GM12875 (cell line): ENCODE measurements around the gene TTC29.

Experiments
- H3K4me3 ChIP-seq: one replicate; pipeline ENCODE4 v1.5.1; 2011; ENCODE audit warnings: low read depth, low read length, control low read depth
- TF ChIP-seq, protein P1 (sequence below): IDR thresholded peaks from 2 replicates; pipeline ENCODE4 v1.5.1; 2011; ENCODE audit warnings: low read depth, mild to moderate bottlenecking, control low read depth, inconsistent platforms, low read length, moderate library complexity, borderline replicate concordance; ENCODE audit not compliant: insufficient read depth

The TTC29 gene

DNA sequence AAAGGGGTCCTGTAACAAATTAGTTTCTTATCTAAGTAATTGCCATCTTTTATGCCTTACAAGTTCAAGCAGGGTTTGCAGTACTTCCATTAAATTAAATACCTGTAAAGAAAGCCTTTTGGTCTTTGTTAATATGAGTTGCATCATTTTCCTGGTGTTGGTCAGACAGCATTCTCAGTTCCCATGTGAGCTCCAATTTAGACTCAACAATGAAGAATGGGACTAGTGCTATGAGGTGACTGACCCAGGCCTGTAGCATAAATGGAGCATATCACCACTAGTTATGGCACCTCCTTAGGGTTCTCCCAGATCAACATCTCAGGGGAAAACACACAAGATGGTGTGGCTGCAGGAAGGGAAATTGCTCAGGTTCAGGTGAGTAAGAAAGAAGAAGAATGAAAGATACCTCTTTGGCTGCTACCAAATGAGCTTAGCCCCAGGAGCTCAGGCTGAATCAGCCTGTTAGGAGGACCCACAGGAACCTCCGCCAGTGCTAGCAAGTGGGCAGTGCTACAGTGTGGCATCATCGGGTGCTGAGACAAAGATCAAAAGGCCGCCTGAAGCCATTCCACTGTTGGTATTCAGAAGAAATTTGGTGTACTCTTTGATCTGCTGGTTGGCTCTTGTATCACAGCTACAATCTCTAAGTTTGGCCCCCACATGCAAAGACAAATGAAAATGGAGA, 1.8 kb downstream of the TTC29 start:
- TF ChIP-seq, protein P1, sequence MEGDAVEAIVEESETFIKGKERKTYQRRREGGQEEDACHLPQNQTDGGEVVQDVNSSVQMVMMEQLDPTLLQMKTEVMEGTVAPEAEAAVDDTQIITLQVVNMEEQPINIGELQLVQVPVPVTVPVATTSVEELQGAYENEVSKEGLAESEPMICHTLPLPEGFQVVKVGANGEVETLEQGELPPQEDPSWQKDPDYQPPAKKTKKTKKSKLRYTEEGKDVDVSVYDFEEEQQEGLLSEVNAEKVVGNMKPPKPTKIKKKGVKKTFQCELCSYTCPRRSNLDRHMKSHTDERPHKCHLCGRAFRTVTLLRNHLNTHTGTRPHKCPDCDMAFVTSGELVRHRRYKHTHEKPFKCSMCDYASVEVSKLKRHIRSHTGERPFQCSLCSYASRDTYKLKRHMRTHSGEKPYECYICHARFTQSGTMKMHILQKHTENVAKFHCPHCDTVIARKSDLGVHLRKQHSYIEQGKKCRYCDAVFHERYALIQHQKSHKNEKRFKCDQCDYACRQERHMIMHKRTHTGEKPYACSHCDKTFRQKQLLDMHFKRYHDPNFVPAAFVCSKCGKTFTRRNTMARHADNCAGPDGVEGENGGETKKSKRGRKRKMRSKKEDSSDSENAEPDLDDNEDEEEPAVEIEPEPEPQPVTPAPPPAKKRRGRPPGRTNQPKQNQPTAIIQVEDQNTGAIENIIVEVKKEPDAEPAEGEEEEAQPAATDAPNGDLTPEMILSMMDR: no peak
- H3K4me3 ChIP-seq: no peak overlapping the region

DNA sequence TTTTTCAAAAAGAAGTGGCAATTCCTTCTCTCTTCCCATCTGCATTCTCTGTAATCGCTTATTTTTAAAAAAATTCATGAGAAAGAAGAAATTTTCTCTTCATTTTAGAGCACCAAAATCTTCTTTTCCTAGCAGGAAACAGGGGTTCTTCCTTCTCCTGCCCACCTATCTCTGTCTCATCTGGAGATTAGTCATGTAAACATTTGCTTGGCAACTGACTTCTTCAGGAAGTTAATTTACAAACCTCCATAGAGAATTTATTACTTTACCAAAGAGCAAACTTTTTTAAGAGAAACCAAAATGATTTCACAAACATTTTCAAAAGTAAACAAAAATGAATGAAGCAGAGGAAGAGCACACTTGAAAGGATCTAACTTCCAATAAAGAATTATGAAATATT, 13.5 kb downstream of the TTC29 start:
- H3K4me3 ChIP-seq: no peak overlapping the region
- TF ChIP-seq, protein P1: no peak

DNA sequence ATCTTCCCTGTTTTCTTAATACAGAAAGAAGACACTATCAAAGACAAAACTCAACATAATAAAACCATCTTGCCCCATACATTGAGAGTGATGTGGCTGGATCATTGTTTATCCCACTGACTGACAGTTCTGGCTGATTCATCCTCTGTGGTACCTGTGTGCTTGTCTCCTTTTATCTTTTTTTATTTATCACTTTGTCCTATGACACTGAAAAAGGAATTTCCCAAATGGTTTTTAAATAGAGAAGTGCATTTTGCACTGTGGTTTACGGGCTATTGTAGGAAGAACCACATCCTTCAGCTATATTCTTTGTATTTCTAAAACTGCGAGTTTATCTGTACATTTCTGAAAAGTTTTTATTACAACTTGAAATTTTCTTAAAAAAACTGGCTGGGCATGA, 15.0 kb downstream of the TTC29 start:
- no peak overlapping the region for H3K4me3 ChIP-seq
- TF ChIP-seq, protein P1: no peak

DNA sequence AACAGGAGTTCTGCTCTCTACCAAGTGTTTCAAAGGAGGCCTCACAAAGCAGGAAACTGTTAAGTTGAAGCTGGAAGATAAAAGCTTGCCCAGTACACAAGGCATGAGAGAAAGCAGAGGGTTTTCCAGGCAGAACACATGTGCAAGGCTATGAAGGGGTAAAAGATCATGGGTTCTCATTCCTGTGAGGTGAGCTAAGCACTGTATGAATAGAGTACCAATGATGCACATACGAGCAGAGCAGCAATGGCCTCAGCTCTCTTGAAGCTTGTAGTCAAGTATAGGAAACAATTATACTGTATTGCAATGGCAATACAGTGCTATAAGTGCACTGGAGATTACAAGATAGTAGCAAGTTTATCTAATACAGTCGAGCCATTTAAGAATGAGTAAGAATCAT, 18.0 kb downstream of the TTC29 start:
- TF ChIP-seq, protein P1: no peak
- no peak overlapping the region for H3K4me3 ChIP-seq

DNA sequence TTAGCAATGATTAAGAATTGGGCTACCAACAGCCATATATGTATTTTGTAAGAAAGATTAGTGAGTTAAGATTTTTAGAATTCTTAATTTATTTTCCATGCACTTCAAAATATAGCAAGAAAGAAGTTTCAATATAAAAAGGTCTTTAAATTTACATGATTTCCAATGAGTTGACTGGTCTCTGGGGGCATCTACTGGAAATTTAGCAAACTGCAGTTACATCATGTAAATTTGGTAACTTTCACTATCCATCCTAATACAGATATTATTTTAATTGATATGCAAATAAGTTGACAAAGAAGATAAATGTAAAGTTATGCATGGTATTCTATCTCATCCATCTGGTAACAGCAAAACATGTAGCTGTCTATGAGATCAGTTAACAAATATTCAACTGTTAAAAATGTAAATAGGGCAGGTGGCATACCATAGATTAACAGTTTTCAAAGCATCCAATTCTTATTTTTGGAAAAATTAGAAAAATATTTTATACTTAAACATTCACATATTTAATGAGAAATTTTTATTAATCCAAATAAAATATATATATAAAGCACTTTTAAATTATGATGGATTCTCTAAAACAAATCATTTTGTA, 29.1 kb downstream of the TTC29 start:
- TF ChIP-seq, protein P1: peak; percentile 33; the same call in 1 of the 2 replicates
- no peak overlapping the region for H3K4me3 ChIP-seq

DNA sequence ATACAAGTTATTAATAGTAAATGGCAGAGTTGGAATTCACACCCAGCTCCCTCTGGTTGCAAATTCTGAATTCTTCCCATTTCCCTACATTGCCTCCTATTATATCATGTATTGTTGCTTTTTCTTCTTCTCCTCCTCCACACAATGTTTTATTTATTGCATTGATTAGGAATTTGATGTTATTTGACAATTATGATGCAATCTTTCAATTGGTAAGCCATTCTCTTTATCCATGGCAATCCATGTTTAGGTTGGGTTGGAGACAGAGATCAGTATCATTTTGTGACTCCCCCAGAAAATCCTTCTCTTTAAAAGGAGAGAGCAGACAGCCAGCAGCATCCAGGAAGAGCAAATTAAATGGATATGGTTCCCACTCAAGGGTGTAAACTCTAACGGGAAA, 30.5 kb downstream of the TTC29 start:
- H3K4me3 ChIP-seq: no peak overlapping the region
- TF ChIP-seq, protein P1: no peak

DNA sequence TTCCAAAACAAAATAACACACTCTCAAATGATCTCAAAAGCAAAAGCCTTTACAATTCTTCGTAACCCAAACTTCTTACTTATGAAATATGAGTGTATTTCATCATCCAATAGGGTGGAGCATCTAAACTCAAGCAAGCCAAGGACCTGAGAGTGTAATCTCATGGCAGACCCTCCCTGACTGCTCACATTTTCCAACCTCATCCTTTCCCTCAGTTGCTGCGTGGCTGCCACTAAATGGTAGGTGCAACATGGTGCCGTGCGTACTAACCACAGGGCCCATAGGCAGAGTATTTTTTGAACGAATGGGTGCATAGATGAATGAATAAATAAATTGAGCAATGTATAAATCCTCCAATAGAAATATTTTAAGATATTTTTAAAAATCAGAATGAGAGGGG, 45.4 kb downstream of the TTC29 start:
- TF ChIP-seq, protein P1: no peak

More for the DNA sequence above, 45.4 kb downstream of the TTC29 start:
- H3K4me3 ChIP-seq: no peak overlapping the region
